Hair follicle dermal papilla cell (primary cell): Measurements from ENCODE around the gene IRF6. TPM values are rescaled to one million over a fixed set of nuclear protein-coding genes. Genes with fewer than 3 reads are reported as not detected.

Experiments used
- total RNA-seq: library from RNA; depleted of rRNA; stranded (reverse); fragments of >200 nt; gene quantifications from 2 replicates; pipeline ENCODE4 v1.2.3, GENCODE V29; 2012

IRF6 gene
- total RNA-seq = 1.1 and 2.1 TPM in 2 replicates

DNA sequence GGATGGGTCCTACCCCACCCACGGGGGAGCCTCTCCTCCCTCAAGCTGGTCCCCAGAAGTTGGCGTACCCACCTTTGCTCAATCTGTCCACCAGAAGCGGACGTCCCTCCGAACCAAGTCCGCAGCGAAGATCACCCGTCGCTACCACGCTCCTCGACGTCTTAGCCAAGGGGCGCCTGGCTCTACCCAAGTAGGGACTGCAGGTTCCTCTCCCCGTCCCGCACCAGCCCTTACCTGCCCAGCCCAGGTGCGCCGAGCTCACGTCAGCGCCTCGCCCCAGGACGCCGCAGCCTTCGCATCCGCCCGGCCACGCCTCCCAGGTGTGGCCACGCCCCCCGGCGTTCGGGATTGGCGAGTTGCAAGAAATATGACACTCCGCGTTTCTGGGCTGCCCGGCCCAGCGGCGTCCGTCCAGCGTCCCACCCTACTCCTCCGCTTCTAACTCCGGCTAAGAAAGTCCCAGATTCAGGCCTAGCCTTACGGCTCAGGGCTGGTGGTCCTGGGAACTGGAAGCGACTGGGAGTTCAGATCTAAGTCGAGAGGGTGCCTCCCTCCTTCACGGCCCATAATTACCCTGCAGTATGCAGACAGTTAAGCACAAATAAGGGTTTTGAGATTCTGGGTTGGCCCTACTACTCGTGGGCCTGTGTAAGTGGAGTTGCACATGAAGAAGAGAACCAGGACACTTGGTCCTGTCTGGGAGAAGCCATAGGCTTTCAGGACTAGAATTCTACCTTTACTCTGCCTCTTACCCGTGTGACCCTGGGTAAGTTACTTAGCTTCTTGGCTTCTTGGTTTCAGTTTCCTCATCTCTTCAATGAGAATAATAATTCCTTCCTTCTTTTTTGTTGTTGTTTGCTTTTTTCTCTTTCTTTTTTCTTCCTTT lies at the start of gene IRF6:
IRF6 (minus strand) TSS at position 268 of the 886 bp plus-strand sequence. CDS start 4,729 bp downstream, outside the sequence.

DNA sequence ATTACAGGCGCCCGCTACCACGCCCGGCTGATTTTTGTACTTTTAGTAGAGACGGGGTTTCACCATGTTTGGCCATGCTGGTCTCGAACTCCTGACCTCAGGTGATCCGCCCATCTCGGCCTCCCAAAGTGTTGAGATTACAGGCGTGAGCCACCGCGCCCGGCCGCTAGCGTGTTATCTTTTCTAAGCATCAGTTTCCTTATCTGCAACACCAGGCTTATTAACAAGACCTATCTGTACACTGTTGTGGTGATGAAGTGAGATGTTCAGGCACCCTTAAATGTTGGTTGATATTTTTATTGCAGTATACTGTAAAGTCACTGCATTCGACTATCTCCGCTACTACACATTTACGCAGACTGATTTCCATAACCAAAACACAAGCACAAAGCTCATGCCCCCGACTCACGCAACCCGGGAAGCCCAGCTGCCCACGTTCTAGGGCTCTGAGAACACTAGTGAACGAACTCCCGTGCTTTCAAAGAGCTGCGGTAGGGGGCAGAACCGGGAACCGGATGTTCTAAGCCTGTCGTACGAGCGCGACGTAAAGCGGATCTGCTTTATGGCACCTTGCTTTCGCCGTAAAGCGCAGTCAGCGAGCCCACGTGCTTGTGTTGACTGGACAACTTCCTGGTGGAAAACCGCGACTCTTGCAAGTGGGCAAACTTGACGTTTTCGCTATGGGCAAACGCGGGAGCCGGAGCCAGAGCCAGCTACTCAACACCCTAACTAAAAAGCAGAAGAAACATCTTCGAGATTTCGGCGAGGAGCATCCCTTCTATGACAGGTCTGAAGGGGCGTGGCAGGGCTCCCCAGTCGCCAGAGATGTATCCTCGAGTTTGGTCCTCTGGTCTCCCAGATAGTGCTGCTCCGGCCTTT lies 21.7 kb upstream of the IRF6 start, which contains the start of gene UTP25:
UTP25 (plus strand) TSS at position 589 of the 879 bp plus-strand sequence; CDS start at position 681, 92 bp downstream.

DNA sequence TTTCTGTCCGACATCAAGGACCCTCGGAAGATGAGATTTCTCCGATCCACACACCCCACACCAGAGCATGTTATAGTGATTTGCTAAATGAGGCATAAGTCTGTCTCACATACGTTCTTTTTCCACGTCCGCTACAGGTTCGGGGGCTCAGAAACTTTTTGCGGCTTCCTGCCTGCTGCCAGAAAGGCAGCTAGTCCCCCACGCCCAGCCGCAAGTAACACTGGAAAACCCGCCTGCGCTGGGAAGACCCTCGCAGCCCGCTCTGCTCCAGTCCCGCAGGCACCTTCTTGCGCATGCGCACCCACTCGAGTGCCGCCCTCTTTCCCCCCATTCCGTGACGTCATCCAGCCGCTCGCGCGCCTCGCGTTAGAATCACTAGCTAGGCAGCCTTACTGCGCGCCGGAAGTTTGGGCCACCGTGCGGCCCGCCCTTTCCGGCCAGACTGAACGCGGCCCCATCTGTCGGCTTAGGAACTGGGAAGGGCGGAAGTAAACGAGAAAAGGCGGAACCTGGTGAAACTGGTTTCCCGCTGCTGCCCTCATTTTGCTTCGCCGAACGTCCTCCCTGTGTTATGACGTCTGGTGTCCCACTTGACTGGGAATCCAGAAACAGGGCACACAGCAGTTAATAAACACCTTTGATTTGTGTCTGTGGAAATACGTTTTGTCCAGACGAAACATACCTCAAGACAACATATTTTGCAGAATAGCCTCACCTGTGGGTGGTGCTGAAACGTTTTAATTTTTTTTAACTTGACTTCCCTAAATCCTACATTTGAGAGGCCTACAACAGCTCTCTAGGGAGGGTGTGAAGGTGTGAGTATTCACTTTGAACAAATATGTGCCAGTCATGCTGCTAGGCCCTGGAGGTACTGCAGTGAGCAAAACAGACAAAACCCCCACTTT lies 21.4 kb downstream of the IRF6 start, which contains the start of gene C1orf74:
C1orf74 (minus strand) TSS at position 295 of the 905 bp plus-strand sequence. CDS start 925 bp downstream, outside the sequence.

DNA sequence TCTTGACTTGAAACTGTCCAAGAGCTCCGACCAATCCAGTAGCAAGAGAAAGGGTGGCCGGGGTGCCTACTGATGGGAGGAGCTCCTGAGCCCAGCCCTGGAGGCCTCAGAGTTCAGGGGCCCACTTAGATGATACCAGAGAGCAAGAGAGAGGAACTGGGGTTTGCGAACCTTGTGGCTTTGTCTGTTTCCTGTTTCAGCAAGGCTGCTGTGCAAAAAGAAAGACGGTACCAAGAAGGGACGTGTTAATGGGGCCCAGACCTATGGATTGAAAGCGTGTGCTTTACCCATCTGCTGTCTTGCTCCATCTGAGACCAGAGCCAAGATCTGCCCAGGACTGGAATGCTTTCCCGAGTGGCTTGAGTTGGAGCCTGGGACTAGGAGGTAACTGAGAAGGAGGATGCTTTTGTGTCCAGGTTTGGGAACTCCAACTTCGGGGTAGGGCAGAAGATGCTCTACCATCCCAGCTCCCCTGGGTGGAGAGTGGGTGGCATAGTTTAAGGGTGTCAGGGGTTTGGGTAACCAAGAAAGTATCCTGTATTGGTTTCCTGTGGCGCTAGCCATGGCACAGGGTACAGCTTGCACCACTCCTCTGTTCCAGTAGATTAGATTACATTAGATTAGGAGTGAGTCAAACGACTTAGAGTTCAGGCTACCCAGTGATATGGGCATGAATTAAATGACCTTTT lies 49.9 kb downstream of the IRF6 start, which contains the start of gene TRAF3IP3:
TRAF3IP3 (plus strand) TSS at position 128 of the 689 bp plus-strand sequence. CDS start 3,987 bp downstream, outside the sequence.

Other genes with a start within 250 kb of the IRF6 start
- 0.97 TPM in 1 of 2 replicates, not detected in the other for gene CAMK1G, start 222.4 kb downstream of the IRF6 start, total RNA-seq
- gene LAMB3, start 153.7 kb downstream of the IRF6 start, total RNA-seq = 4.5 and 13.0 TPM in 2 replicates
- gene G0S2, start 130.7 kb downstream of the IRF6 start, total RNA-seq = 0.85 and 3.1 TPM in 2 replicates
- 2.1 TPM in 1 of 2 replicates, not detected in the other for gene HSD11B1, start 101.3 kb downstream of the IRF6 start, total RNA-seq
- gene TRAF3IP3, start 50.1 kb downstream of the IRF6 start, total RNA-seq = under 0.01 TPM in 1 of 2 replicates, not detected in the other
- gene C1orf74, start 21.6 kb downstream of the IRF6 start, total RNA-seq = 1.8 and 1.9 TPM in 2 replicates
- 15.9 and 18.5 TPM in 2 replicates for gene UTP25, start 21.8 kb upstream of the IRF6 start, total RNA-seq
- 3.3 and 4.7 TPM in 2 replicates for gene SYT14, start 132.1 kb upstream of the IRF6 start, total RNA-seq